Measurements from ENCODE around the gene TSC22D1.

GRCh38 chr13:44465318-44465717, 110.8 kb downstream of the TSC22D1 start:
- TF ChIP-seq CTCF (IDR thresholded peaks at IDR 0.05; ENCODE audit: poor library complexity, severe bottlenecking) (no peak), EZH2 (IDR thresholded peaks at IDR 0.05; ENCODE audit: borderline replicate concordance, insufficient read depth, low read length, poor library complexity, severe bottlenecking) (no peak), EP300 (conservative IDR thresholded peaks at IDR 0.05; ENCODE audit: poor library complexity, severe bottlenecking) (no peak), POLR2AphosphoS5 (IDR thresholded peaks at IDR 0.05) (no peak), SMC3 (conservative IDR thresholded peaks at IDR 0.05; ENCODE audit: poor library complexity) (no peak)
- TF ChIP-seq, protein P1, sequence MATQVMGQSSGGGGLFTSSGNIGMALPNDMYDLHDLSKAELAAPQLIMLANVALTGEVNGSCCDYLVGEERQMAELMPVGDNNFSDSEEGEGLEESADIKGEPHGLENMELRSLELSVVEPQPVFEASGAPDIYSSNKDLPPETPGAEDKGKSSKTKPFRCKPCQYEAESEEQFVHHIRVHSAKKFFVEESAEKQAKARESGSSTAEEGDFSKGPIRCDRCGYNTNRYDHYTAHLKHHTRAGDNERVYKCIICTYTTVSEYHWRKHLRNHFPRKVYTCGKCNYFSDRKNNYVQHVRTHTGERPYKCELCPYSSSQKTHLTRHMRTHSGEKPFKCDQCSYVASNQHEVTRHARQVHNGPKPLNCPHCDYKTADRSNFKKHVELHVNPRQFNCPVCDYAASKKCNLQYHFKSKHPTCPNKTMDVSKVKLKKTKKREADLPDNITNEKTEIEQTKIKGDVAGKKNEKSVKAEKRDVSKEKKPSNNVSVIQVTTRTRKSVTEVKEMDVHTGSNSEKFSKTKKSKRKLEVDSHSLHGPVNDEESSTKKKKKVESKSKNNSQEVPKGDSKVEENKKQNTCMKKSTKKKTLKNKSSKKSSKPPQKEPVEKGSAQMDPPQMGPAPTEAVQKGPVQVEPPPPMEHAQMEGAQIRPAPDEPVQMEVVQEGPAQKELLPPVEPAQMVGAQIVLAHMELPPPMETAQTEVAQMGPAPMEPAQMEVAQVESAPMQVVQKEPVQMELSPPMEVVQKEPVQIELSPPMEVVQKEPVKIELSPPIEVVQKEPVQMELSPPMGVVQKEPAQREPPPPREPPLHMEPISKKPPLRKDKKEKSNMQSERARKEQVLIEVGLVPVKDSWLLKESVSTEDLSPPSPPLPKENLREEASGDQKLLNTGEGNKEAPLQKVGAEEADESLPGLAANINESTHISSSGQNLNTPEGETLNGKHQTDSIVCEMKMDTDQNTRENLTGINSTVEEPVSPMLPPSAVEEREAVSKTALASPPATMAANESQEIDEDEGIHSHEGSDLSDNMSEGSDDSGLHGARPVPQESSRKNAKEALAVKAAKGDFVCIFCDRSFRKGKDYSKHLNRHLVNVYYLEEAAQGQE (IDR thresholded peaks at IDR 0.05; ENCODE audit: borderline replicate concordance): no peak

Measured in neural cell (in vitro differentiated cells).